ENCODE results near the gene EEF1E1.

The EEF1E1 gene

DNA sequence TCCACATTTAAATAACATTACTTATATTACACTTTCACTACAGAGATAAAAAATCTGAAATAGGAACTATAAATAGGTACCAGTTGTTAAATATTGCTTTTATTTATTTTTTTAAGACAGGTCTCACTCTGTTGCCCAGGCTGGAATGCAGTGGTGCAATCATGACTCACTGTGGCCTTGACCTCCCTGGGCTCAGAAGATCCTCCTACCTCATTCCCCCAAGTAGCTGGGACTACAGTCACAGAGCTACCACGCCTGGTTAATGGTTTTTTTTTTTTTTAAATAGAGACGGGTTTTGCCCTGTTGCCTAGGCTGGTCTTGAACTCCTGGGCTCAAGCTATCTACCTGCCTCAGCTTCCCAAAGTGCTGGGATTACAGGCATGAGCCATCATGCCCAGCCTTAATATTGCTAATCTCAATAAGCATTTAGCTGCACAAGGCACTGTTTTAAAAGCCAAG, 17.3 kb downstream of the EEF1E1 start (continued):
- TF ChIP-seq, protein P1, sequence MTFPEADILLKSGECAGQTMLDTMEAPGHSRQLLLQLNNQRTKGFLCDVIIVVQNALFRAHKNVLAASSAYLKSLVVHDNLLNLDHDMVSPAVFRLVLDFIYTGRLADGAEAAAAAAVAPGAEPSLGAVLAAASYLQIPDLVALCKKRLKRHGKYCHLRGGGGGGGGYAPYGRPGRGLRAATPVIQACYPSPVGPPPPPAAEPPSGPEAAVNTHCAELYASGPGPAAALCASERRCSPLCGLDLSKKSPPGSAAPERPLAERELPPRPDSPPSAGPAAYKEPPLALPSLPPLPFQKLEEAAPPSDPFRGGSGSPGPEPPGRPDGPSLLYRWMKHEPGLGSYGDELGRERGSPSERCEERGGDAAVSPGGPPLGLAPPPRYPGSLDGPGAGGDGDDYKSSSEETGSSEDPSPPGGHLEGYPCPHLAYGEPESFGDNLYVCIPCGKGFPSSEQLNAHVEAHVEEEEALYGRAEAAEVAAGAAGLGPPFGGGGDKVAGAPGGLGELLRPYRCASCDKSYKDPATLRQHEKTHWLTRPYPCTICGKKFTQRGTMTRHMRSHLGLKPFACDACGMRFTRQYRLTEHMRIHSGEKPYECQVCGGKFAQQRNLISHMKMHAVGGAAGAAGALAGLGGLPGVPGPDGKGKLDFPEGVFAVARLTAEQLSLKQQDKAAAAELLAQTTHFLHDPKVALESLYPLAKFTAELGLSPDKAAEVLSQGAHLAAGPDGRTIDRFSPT (tag by site-specific recombination; IDR thresholded peaks at IDR 0.05): peak; percentile 73; the same call in 1 of the 2 replicates
- TF ChIP-seq, protein P2, sequence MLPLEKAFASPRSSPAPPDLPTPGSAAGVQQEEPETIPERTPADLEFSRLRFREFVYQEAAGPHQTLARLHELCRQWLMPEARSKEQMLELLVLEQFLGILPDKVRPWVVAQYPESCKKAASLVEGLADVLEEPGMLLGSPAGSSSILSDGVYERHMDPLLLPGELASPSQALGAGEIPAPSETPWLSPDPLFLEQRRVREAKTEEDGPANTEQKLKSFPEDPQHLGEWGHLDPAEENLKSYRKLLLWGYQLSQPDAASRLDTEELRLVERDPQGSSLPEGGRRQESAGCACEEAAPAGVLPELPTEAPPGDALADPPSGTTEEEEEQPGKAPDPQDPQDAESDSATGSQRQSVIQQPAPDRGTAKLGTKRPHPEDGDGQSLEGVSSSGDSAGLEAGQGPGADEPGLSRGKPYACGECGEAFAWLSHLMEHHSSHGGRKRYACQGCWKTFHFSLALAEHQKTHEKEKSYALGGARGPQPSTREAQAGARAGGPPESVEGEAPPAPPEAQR (tag by site-specific recombination; IDR thresholded peaks at IDR 0.05): no peak
- TF ChIP-seq ZNF791 (tag by site-specific recombination; IDR thresholded peaks at IDR 0.05): no peak
- no peak for TF ChIP-seq ZNF433 (tag by site-specific recombination; IDR thresholded peaks at IDR 0.05; ENCODE audit: low read depth)
- TF ChIP-seq ZNF112 (tag by site-specific recombination; IDR thresholded peaks at IDR 0.05): no peak
- no peak for TF ChIP-seq ZNF266 (tag by site-specific recombination; IDR thresholded peaks at IDR 0.05; ENCODE audit: low read depth)
- no peak for TF ChIP-seq ZNF621 (tag by site-specific recombination; IDR thresholded peaks at IDR 0.05)
- TF ChIP-seq ZNF555 (tag by site-specific recombination; conservative IDR thresholded peaks at IDR 0.05): no peak
- TF ChIP-seq ZNF449 (tag by site-specific recombination; IDR thresholded peaks at IDR 0.05): no peak
- TF ChIP-seq ZNF510 (tag by site-specific recombination; IDR thresholded peaks at IDR 0.05; ENCODE audit: insufficient replicate concordance): no peak
- peak; percentile 72 for TF ChIP-seq WT1 (tag by site-specific recombination; IDR thresholded peaks at IDR 0.05)
- peak; percentile 68 for TF ChIP-seq PRDM1 (tag by site-specific recombination; IDR thresholded peaks at IDR 0.05)
- TF ChIP-seq, protein P3, sequence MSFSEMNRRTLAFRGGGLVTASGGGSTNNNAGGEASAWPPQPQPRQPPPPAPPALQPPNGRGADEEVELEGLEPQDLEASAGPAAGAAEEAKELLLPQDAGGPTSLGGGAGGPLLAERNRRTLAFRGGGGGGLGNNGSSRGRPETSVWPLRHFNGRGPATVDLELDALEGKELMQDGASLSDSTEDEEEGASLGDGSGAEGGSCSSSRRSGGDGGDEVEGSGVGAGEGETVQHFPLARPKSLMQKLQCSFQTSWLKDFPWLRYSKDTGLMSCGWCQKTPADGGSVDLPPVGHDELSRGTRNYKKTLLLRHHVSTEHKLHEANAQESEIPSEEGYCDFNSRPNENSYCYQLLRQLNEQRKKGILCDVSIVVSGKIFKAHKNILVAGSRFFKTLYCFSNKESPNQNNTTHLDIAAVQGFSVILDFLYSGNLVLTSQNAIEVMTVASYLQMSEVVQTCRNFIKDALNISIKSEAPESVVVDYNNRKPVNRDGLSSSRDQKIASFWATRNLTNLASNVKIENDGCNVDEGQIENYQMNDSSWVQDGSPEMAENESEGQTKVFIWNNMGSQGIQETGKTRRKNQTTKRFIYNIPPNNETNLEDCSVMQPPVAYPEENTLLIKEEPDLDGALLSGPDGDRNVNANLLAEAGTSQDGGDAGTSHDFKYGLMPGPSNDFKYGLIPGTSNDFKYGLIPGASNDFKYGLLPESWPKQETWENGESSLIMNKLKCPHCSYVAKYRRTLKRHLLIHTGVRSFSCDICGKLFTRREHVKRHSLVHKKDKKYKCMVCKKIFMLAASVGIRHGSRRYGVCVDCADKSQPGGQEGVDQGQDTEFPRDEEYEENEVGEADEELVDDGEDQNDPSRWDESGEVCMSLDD (tag by site-specific recombination; IDR thresholded peaks at IDR 0.05): no peak
- TF ChIP-seq, protein P4, sequence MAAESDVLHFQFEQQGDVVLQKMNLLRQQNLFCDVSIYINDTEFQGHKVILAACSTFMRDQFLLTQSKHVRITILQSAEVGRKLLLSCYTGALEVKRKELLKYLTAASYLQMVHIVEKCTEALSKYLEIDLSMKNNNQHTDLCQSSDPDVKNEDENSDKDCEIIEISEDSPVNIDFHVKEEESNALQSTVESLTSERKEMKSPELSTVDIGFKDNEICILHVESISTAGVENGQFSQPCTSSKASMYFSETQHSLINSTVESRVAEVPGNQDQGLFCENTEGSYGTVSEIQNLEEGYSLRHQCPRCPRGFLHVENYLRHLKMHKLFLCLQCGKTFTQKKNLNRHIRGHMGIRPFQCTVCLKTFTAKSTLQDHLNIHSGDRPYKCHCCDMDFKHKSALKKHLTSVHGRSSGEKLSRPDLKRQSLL (tag by site-specific recombination; IDR thresholded peaks at IDR 0.05): no peak
- TF ChIP-seq ZNF837 (tag by site-specific recombination; IDR thresholded peaks at IDR 0.05): no peak
- TF ChIP-seq ZNF155 (tag by site-specific recombination; IDR thresholded peaks at IDR 0.05): no peak
- TF ChIP-seq ZNF776 (tag by site-specific recombination; IDR thresholded peaks at IDR 0.05; ENCODE audit: borderline replicate concordance): no peak
- peak; percentile 64 for TF ChIP-seq ZNF366 (tag by site-specific recombination; conservative IDR thresholded peaks at IDR 0.05)
- peak; percentile 82 for TF ChIP-seq ZNF629 (tag by site-specific recombination; IDR thresholded peaks at IDR 0.05)
- TF ChIP-seq, protein P5, sequence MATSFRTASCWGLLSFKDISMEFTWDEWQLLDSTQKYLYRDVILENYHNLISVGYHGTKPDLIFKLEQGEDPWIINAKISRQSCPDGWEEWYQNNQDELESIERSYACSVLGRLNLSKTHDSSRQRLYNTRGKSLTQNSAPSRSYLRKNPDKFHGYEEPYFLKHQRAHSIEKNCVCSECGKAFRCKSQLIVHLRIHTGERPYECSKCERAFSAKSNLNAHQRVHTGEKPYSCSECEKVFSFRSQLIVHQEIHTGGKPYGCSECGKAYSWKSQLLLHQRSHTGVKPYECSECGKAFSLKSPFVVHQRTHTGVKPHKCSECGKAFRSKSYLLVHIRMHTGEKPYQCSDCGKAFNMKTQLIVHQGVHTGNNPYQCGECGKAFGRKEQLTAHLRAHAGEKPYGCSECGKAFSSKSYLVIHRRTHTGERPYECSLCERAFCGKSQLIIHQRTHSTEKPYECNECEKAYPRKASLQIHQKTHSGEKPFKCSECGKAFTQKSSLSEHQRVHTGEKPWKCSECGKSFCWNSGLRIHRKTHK (tag by site-specific recombination; IDR thresholded peaks at IDR 0.05): no peak
- TF ChIP-seq, protein P6, sequence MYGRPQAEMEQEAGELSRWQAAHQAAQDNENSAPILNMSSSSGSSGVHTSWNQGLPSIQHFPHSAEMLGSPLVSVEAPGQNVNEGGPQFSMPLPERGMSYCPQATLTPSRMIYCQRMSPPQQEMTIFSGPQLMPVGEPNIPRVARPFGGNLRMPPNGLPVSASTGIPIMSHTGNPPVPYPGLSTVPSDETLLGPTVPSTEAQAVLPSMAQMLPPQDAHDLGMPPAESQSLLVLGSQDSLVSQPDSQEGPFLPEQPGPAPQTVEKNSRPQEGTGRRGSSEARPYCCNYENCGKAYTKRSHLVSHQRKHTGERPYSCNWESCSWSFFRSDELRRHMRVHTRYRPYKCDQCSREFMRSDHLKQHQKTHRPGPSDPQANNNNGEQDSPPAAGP (tag by site-specific recombination; IDR thresholded peaks at IDR 0.05): peak; percentile 53; the same call in 1 of the 2 replicates
- TF ChIP-seq ATF2 (tag by site-specific recombination; IDR thresholded peaks at IDR 0.05; ENCODE audit: low read depth): no peak
- no peak for TF ChIP-seq ZBTB1 (tag by site-specific recombination; IDR thresholded peaks at IDR 0.05)
- TF ChIP-seq, protein P7, sequence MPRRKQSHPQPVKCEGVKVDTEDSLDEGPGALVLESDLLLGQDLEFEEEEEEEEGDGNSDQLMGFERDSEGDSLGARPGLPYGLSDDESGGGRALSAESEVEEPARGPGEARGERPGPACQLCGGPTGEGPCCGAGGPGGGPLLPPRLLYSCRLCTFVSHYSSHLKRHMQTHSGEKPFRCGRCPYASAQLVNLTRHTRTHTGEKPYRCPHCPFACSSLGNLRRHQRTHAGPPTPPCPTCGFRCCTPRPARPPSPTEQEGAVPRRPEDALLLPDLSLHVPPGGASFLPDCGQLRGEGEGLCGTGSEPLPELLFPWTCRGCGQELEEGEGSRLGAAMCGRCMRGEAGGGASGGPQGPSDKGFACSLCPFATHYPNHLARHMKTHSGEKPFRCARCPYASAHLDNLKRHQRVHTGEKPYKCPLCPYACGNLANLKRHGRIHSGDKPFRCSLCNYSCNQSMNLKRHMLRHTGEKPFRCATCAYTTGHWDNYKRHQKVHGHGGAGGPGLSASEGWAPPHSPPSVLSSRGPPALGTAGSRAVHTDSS (tag by site-specific recombination; IDR thresholded peaks at IDR 0.05): no peak
- no peak for TF ChIP-seq ZNF146 (tag by site-specific recombination; IDR thresholded peaks at IDR 0.05)
